Measurements from ENCODE around the gene ERRFI1.
A peak's percentile ranks its signal among the peaks of the same experiment; 100 is the strongest.
"Not testable (repeated sequence)": the region's sequence is repeated elsewhere in the genome, so short reads cannot be mapped to it uniquely, and the experiment has no call there.

Gene ERRFI1, protein sequence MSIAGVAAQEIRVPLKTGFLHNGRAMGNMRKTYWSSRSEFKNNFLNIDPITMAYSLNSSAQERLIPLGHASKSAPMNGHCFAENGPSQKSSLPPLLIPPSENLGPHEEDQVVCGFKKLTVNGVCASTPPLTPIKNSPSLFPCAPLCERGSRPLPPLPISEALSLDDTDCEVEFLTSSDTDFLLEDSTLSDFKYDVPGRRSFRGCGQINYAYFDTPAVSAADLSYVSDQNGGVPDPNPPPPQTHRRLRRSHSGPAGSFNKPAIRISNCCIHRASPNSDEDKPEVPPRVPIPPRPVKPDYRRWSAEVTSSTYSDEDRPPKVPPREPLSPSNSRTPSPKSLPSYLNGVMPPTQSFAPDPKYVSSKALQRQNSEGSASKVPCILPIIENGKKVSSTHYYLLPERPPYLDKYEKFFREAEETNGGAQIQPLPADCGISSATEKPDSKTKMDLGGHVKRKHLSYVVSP

DNA sequence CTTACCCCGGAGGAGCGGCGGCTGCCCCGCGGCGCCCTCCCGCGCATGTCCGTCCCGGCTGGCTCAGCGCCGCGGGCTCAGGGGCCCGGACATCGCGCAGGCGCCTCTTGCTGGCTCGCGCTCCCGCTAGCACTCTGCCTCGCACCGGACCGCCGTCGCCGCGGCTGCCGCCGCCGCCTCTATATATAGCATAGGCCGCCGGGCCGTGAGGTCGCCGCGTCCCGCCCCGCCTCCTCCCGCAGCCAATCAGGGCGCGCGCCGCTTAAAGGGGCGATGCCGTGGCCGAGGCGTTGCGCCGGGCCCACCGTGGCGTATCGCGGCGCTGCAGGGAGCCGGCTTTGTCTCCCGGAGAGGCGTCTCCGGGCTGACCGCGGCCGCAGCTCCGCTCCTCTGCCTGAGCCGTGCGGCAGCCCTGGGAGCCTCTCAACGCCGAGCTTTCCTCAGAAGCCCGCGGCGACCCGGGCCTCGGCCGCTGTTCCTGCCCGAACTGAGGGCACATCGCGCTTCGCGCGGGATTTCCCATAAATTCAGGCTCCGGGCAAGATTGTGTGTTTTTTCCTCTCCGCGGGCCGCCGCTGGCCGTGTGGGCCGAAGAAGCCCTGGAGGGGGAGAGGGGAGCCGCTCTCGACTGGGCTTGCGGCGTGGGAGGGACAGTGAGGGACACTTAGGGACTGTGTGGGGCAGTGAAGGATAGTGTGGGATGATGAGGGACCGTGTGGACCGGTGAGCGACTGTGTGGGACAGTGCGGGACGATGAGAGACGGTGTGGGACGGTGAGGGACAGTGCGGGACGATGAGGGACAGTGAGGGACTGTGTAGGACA is at the start of gene ERRFI1:
Gene ERRFI1, minus strand, starts transcription at position 157 of the 823 bp plus-strand sequence. CDS start 10,690 bp downstream, outside the sequence.
- peak; percentile 58 to 87 for DNase-seq

DNA sequence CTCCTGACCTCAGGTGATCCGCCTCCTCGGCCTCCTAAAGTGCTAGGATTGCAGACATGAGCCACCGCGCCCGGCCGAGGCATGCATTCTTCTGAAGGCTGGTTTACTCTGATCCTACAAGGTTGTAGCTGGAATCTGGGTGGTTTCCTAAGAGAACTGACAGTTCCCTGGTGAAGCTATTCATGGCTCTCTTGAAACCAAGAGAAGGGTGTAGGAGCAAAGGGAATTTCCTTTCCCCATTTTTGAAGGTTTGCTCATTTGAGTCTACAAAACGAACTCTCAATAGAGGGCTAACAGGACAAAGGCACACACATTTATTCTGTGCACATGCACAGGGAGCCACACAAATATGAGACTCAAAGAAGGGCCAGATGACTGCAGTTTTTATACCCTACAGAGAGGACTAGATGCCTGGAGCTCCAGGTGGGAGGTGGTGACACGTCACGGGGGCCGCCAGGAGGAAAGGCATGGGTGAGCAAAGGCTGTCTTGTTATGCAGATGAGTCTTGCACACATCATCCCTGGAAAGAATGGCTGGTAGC is 49.5 kb upstream of the ERRFI1 start:
- no peak for DNase-seq

DNA sequence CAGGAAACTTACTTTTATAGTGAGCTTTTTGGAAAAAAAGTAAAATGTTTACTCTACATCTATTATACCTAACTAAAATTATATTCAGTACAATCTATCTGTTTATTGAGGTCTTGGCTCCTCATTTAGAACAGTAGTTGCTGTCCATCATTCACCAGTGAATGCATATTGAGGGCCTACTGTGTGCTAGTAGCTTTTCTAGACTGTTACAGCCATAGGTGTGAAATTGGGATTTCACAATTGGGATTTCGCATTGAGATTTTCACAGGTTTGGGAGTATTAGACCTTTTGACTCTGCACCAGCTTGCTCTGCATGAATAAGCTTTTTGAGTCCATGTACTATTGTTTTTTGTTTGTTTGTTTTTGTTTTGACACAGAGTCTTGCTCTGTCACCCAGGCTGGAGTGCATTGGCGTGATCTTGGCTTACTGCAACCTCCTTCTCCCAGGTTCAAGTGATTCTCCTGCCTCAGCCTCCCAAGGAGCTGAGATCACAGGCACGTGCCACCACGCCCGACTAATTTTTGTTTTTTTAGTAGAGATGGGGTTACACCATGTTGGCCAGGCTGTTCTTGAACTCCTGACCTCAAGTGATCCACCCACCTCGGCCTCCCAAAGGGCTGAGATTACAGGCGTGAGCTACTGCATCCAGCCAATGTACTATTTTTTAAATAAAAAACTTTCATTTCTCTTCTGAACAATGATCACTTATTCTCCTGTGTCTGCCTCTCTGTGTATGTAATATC is 47.2 kb upstream of the ERRFI1 start:
- no peak for DNase-seq

DNA sequence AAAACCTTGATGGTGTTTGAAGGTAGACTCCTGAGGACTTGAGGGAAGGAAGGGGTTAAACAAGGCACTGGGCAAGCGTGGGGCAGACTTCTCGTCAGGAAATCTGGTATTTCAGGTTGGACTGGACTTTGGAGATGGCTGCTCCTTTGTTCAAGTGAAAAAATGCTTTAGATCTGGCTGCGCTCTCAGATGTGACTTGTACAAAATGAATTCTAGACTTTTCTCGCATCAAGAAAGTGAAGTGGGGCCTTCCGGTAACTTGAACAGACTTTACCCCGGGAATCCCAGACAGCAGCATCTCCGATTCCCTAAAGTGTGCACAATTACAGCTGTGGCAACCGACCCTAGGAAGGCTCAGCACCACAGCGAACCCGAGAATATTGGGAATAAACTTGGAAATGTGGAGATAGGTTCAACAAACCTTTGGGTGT is 44.3 kb upstream of the ERRFI1 start:
- no peak for DNase-seq

- not testable (repeated sequence) for DNase-seq
Measured at GRCh38 chr1:8069614-8070320, 43.7 kb upstream of the ERRFI1 start.

GRCh38 chr1:8065369-8065768 is 39.3 kb upstream of the ERRFI1 start:
- DNase-seq = no peak

- DNase-seq = no peak
Measured at GRCh38 chr1:8063298-8064036, 37.4 kb upstream of the ERRFI1 start.

GRCh38 chr1:8062861-8063260 is 36.8 kb upstream of the ERRFI1 start:
- DNase-seq = no peak

DNA sequence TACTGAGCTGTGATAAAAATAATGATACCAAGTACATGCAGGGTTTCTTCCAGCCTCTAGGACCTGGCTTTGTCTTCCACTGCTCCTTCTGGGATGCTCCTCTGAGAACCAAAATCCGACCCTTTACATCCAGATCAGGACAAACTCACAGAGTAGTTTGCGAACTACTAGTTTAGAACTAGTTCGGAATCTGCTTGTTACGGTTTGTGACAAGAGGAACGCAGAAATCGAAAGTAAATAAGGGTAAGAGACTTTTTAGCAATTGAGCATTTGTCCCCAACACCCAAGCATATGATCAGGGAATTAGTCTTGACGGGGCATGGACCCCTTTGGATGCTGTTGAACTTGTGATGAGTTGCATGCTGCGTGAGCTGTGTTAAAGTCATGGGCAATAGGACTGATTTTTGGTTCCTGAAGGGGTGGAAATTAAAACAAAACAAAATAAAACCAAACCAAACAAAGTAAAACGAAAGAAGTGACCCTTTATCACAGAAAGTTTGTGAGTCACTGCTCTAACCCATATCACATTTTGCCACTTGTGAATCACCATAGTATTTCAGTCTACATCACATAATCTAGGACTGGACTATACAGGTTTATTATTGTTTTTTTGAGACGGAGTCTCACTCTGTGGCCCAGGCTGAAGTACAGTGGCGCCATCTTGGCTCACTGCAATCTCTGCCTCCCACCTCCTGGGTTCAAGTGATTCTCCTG is 35.7 kb upstream of the ERRFI1 start:
- DNase-seq = no peak

GRCh38 chr1:8061210-8061609 is 35.1 kb upstream of the ERRFI1 start:
- no peak for DNase-seq

GRCh38 chr1:8059161-8059622 is 33.1 kb upstream of the ERRFI1 start:
- no peak for DNase-seq

GRCh38 chr1:8057779-8058178 is 31.7 kb upstream of the ERRFI1 start:
- DNase-seq = not testable (repeated sequence)

- DNase-seq = no peak
Measured at GRCh38 chr1:8055973-8056372, 29.9 kb upstream of the ERRFI1 start.

DNA sequence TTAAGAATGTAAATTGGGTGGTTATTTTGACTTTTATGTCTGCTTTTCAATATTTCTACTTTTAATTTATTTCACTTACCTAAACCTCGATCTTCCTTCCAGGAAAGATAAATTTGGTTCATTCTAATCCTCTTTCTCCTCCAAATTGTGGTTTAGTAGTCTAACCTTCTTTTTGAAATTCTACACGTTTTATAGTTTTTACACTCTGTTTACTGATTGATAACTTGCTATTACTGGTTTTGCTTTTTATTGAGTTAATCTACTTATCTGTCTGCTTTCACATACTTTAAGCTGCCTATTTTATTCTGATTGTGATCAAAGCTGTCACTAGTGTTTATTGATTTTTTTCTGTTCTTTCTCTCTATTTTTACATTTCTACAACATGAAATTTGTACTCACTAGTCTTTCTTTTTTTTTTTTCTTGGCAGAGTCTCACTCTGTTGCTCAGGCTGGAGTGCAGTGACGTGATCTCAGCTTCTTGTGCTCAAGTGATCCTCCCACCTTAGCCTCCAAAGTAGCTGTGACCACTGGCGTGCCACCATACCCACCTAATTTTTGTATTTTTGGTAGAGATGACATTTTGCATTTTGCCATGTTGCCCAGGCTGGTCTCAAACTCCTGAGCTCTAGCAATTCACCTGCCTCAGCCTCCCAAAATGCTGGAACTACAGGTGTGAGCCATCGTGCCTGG is 27.9 kb upstream of the ERRFI1 start:
- no peak for DNase-seq

DNA sequence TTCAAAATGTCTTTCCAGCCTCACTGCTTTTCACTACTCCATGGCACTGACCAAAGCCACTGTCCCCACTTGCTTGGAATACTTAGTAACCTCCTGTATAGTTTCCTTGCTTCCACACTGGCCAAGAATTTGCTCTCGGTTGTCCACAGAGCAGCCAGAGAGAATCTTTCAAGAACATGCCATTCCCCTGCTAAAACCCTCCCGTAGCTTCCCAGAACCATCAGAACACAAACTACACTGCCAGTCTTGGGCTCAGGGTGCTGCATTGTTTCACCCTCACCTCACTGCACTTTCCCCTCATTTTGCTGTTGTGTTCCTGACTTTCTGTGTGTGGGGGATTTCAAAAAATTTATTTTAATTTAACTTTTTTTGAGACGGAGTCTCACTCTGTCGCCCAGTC is 25.5 kb upstream of the ERRFI1 start:
- no peak for DNase-seq

DNA sequence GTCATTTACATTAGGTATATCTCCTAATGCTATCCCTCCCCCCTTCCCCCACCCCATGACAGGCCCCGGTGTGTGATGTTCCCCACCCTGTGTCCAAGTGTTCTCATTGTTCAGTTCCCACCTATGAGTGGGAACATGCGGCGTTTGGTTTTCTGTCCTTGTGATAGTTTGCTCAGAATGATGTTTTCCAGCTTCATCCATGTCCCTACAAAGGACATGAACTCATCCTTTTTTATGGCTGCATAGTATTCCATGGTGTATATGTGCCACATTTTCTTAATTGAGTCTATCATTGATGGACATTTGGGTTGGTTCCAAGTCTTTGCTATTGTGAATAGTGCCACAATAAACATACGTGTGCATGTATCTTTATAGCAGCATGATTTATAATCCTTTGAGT is 23.1 kb upstream of the ERRFI1 start:
- not testable (repeated sequence) for DNase-seq

DNA sequence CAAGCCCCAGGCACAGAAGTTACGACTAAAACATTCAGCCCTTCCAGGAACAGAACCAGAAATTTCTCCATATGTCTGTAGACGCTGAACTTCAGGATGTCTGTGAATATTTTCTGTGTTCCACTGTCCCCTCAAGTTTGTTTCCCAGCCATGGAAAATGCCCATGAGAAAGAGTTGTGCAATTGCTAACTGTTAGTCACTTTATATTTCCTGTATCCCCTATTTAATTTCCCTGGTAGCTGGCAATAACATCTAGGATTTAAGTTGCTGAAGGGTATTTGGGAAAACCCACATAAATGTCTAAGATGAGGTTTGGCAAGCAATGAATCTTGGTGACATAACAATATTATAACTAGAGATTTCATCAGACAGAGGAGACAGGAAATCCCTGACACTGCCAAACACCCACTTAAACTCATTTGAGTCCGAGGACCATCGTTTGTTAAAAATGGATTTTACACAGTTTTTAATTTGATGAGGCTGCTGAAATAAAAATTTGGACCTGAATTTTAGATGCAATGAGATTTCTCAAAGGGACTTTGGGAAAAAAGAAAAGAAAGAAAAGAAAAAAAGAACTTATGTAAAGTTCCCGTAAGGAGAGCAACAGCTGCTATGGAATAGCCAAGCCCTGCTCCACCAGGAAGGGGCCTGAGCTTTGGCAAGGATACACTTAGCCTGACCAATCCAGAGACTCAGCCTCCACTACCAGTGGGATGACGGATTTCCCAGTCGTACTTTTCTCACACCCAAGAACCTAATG is 21.8 kb upstream of the ERRFI1 start:
- DNase-seq = no peak

- DNase-seq = no peak
Measured at GRCh38 chr1:8047112-8047511, 21.0 kb upstream of the ERRFI1 start.

DNA sequence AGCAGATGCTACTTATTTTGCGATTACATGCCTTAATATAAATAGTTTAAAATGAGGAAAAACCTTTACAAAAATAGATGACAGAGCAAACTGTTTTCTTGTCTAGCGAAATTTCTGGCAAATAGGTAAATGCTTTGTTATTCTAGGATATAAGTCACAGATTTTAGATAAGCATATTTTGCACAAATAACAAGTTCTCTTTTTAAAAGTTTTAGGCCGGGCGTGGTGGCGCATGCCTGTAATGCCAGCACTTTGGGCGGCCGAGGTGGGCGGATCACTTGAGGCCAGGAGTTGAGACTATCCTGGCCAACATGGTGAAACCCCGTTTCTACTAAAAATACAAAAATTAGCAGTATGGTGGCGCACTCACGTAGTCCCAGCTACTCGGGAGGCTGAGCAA is 20.3 kb upstream of the ERRFI1 start:
- no peak for DNase-seq
